K562 treated with DMSO at 1 percent for 48 hours (cell line): Measurements from ENCODE around the gene ARHGAP19. TPM values are rescaled to one million over a fixed set of nuclear protein-coding genes. Genes with fewer than 3 reads are reported as not detected.

Source experiments
- total RNA-seq: library from RNA; unstranded; fragments of 300-600 nt; gene quantifications from 2 replicates; pipeline ENCODE4 v1.2.3, GENCODE V29; 2022; ENCODE audit warnings: low replicate concordance; ENCODE audit errors: extremely low read depth

The ARHGAP19 gene, protein sequence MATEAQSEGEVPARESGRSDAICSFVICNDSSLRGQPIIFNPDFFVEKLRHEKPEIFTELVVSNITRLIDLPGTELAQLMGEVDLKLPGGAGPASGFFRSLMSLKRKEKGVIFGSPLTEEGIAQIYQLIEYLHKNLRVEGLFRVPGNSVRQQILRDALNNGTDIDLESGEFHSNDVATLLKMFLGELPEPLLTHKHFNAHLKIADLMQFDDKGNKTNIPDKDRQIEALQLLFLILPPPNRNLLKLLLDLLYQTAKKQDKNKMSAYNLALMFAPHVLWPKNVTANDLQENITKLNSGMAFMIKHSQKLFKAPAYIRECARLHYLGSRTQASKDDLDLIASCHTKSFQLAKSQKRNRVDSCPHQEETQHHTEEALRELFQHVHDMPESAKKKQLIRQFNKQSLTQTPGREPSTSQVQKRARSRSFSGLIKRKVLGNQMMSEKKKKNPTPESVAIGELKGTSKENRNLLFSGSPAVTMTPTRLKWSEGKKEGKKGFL
- total RNA-seq, result not detected in 2 replicates

DNA sequence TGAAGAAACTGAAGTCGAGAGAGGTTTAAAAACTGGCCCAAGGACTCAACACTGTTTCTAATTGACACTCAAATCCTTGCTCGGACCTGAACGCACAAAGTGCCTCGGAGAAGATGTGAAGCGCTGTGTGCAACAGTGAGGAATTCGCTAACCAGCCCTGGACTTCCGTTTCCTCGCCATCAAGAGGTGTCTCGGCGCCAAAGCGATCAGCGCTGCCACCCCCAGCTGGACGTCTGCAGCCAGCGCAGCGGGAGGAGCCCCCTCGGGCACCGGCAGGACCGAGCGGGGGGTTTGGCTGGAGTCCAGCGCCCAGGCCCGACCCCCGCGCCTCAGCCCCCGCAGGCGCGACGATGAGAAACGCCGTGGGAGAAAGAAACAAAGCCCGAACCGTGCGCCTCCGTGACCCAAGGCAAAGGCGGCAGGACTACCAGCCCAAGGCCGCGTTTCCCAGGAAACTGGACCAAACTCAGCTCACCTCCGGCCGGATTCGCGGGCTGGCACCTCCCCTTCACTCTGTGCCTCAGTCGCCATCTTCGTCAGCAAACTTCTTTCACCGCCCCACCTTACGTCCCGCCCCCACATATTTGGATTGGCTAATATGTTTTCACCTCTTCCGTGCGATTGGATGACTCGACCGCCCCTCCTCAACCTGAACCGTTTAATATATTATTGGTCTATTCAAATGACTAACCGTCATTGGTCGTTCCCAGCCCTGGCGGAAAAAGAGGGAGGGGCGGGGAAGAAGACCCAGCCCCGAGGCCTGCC lies at the start of gene ARHGAP19:
Gene ARHGAP19 (minus strand): TSS at position 541 of the 765 bp plus-strand sequence. CDS start 10 bp downstream, at position 531.

GRCh38 chr10:97334370-97335175 lies 42.1 kb upstream of the ARHGAP19 start, which contains the start of gene FRAT2:
Gene FRAT2 (minus strand): TSS chr10:97334729. CDS start chr10:97334572, 157 bp downstream.

DNA sequence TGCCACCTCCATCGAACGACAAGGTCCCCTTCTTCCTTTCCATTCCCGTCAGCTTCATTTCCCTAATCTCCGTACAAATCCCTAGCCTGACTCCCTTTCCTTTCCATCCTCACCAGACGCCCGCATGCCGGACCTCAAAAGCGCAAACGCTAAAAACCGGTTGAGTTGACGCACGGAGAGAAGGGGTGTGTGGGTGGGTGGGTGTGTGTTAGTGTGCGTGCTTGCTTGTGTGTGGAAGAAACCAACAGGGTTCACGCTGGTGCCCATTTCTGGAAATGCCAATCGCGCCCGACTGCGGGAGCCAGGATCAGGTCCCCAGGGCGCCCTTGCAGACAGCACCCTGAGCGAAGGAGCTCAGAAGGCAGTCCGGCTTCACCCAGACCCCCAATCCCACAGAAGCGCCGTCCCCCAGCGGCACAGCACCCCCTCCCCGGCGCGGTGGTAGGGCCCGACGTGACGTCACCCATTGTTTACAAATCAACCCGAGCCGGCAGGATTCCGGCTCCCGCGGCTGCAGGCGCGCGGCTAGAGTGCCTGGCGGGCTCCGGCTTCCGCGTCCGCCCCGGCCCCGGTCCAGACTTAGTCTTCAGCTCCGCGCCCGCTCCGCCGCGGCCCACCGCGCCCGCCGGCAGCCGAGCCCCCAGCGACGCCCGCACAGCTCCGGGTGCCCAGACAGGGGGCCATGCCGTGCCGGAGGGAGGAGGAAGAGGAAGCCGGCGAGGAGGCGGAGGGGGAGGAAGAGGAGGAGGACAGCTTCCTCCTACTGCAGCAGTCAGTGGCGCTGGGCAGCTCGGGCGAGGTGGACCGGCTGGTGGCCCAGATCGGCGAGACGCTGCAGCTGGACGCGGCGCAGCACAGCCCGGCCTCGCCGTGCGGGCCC lies 26.6 kb upstream of the ARHGAP19 start, which contains the start of gene FRAT1:
Gene FRAT1 (plus strand): TSS at position 500 of the 880 bp plus-strand sequence. CDS start 183 bp downstream, at position 683.

GRCh38 chr10:97185326-97186058 lies 106.9 kb downstream of the ARHGAP19 start, which contains the start of gene SLIT1:
Gene SLIT1 (minus strand): TSS chr10:97185959. CDS start chr10:97185674, 285 bp downstream.

Other genes with a start within 250 kb of the ARHGAP19 start
- not detected in 2 replicates for gene SLIT1, start 106.7 kb downstream of the ARHGAP19 start, total RNA-seq
- gene FRAT1, start 26.6 kb upstream of the ARHGAP19 start, total RNA-seq, result not detected in 2 replicates
- not detected in 2 replicates for gene FRAT2, start 42.1 kb upstream of the ARHGAP19 start, total RNA-seq
- gene RRP12, start 108.7 kb upstream of the ARHGAP19 start, total RNA-seq, result not detected in 2 replicates
- gene PGAM1, start 133.6 kb upstream of the ARHGAP19 start, total RNA-seq, result 259 TPM in 1 of 2 replicates, not detected in the other
- gene EXOSC1, start 153.4 kb upstream of the ARHGAP19 start, total RNA-seq, result not detected in 2 replicates
- not detected in 2 replicates for gene ZDHHC16, start 153.5 kb upstream of the ARHGAP19 start, total RNA-seq
- not detected in 2 replicates for gene MMS19, start 205.8 kb upstream of the ARHGAP19 start, total RNA-seq
- not detected in 2 replicates for gene UBTD1, start 206.3 kb upstream of the ARHGAP19 start, total RNA-seq